Panc1 (cell line): ENCODE data around the gene PIAS4. TPM values are rescaled to one million over a fixed set of nuclear protein-coding genes. Genes with fewer than 3 reads are reported as not detected.

ENCODE experiments used
- ATAC-seq: fragments of 200-7000 bp; cut with Tn5 transposase; 2 replicates; pipeline ENCODE4 v1.9.1; 2020; ENCODE audit warnings: mild to moderate bottlenecking, moderate library complexity
- BruUV-seq: library from RNA; stranded (reverse); fragments of 400-500 nt; replicated peaks from 2 replicates; lab custom pipeline; 2021; lab: Mats Ljungman, UMichigan
- CTCF ChIA-PET: fragments of 300-600 bp; sonication (Branson Sonifier 250); formaldehyde crosslinking; loops from one replicate; lab custom pipeline; 2022; ENCODE audit warnings: antibody characterized with exemption; lab: Charles Lee
- POLR2A ChIA-PET: fragments of 300-600 bp; sonication (Branson Sonifier 250); formaldehyde crosslinking; loops from one replicate; lab custom pipeline; 2022; ENCODE audit warnings: antibody characterized with exemption; lab: Charles Lee
- DNase-seq: peaks from one replicate; pipeline ENCODE4 v3.0.0-alpha.2; 2010; ENCODE audit warnings: low read depth, low spot score
- H3K27ac ChIP-seq: 2 replicates; pipeline ENCODE4 v1.5.1; 2011; ENCODE audit warnings: mild to moderate bottlenecking, low read length, inconsistent platforms
- H3K27me3 ChIP-seq: fragments of 200-500 bp; sonication (Bioruptor generic); 2 replicates; pipeline ENCODE4 v1.6.0; 2014; ENCODE audit warnings: low read length, inconsistent platforms; ENCODE audit not compliant: control insufficient read depth, insufficient read depth
- H3K36me3 ChIP-seq: fragments of 200-500 bp; sonication (Bioruptor generic); 2 replicates; pipeline ENCODE4 v1.5.1; 2014; ENCODE audit warnings: inconsistent platforms, mild to moderate bottlenecking, low read length, moderate library complexity; ENCODE audit not compliant: control insufficient read depth, insufficient read depth
- H3K4me1 ChIP-seq: 2 replicates; pipeline ENCODE4 v1.5.1; 2011; ENCODE audit warnings: inconsistent platforms, mild to moderate bottlenecking, low read length, moderate library complexity; ENCODE audit not compliant: control insufficient read depth, insufficient read depth
- H3K4me3 ChIP-seq, 2 experiments: 2 replicates each; pipeline ENCODE4 v1.5.1; 2011 to 2012; ENCODE audit warnings: low read depth in 2 of 2, low read length in 2 of 2, mild to moderate bottlenecking in 2 of 2, inconsistent platforms in 1 of 2, moderate library complexity in 1 of 2
- H3K9me3 ChIP-seq: fragments of 200-500 bp; sonication (Bioruptor generic); 2 replicates; pipeline ENCODE4 v1.5.1; 2014; ENCODE audit warnings: low read depth, mild to moderate bottlenecking, inconsistent platforms, low read length, moderate library complexity; ENCODE audit not compliant: control insufficient read depth, insufficient read depth
- CTCF ChIP-seq: fragments of 450-650 bp; IDR thresholded peaks from 2 replicates; pipeline ENCODE4 v1.5.1; 2017; ENCODE audit warnings: mild to moderate bottlenecking
- POLR2AphosphoS5 ChIP-seq: IDR thresholded peaks from 2 replicates; pipeline ENCODE4 v1.6.1; 2012; ENCODE audit warnings: mild to moderate bottlenecking, low read depth, low read length, moderate library complexity
- REST ChIP-seq, 2 experiments: IDR thresholded peaks; 2 replicates each; pipeline ENCODE4 v1.6.1; 2011 to 2012; ENCODE audit warnings: low read depth in 2 of 2, control low read depth in 1 of 2, low read length in 1 of 2, mild to moderate bottlenecking in 1 of 2, moderate library complexity in 1 of 2; ENCODE audit not compliant: insufficient read depth in 1 of 2
- SIN3A ChIP-seq: IDR thresholded peaks from 2 replicates; pipeline ENCODE4 v1.6.1; 2012; ENCODE audit warnings: low read depth, mild to moderate bottlenecking, low read length, moderate library complexity, borderline replicate concordance; ENCODE audit not compliant: insufficient read depth
- TCF7L2 ChIP-seq: IDR thresholded peaks from 2 replicates; pipeline ENCODE4 v1.6.1; 2011; ENCODE audit warnings: mild to moderate bottlenecking, low read depth, low read length, inconsistent platforms
- in situ Hi-C: cut with HindIII; loops from 2 replicates; pipeline ENCODE4 v1.10.0; 2016; ENCODE audit warnings: low sequenced_read_pairs, low pct_unique_long_range_greater_than_20kb
- intact Hi-C: fragments of 100-400 bp; cut with micrococcal nuclease; formaldehyde crosslinking; loops from one replicate; pipeline ENCODE4 v1.10.0; 2022; ENCODE audit not compliant: unreplicated experiment
- total RNA-seq: library from RNA; stranded (reverse); gene quantifications from one replicate; pipeline ENCODE4 v1.2.1, GENCODE V29; 2021; ENCODE audit not compliant: unreplicated experiment

The PIAS4 gene
- total RNA-seq, 1 experiment from 2014 or later, result 36.7 TPM

GRCh38 chr19:3958836-3959765 is 48.4 kb upstream of the PIAS4 start:
- BruUV-seq, result TSS peak; percentile 16
- peaks cover 3% of the 10 kb centered on the region for H3K36me3 ChIP-seq
- ChIA-PET POLR2A (interaction anchor here (0.5 kb wide), 1 partner anchor 10 kb away, joined by 3 read pairs; no protein-coding TSS in a partner anchor), CTCF (no interaction called here)
- no peak for DNase-seq
- no peaks in the 10 kb centered on the region for H3K27me3 ChIP-seq
- no peak overlapping the region for H3K27ac ChIP-seq
- no peaks in the 10 kb centered on the region for H3K9me3 ChIP-seq
- no peak for TF ChIP-seq CTCF
- ATAC-seq, result no peak
- no peak overlapping the region for H3K4me3 ChIP-seq
- no peaks in the 10 kb centered on the region for H3K4me1 ChIP-seq
- intact Hi-C loops, result no loop called here
- in situ Hi-C loops, result no loop called here

- Histone ChIP-seq H3K27me3 (no peaks in the 10 kb centered on the region), H3K4me3 (no peak overlapping the region), H3K9me3 (no peaks in the 10 kb centered on the region), H3K4me1 (no peaks in the 10 kb centered on the region), H3K36me3 (peaks cover 3% of the 10 kb centered on the region), H3K27ac (no peak overlapping the region)
- in situ Hi-C loops, result no loop called here
- no peak for DNase-seq
- no TSS peak for BruUV-seq
- ChIA-PET CTCF (no interaction called here), POLR2A (no interaction called here)
- intact Hi-C loops, result no loop called here
- TF ChIP-seq CTCF, result no peak
- TF ChIP-seq TCF7L2, result no peak
- TF ChIP-seq REST (IDR thresholded peaks at IDR 0.05; ENCODE audit: insufficient read depth in 1 of 2, low read depth in 2 of 2, low read length in 1 of 2), result no peak
- TF ChIP-seq POLR2AphosphoS5, result no peak
- no peak for TF ChIP-seq SIN3A
- ATAC-seq, result no peak
Measured at GRCh38 chr19:3959766-3960131, 47.8 kb upstream of the PIAS4 start.
